Measurements from ENCODE around the gene COMMD6. TPM values are rescaled to one million over a fixed set of nuclear protein-coding genes. Genes with fewer than 3 reads are reported as not detected.

Gene COMMD6
- total RNA-seq, 1 experiment from 2014 or later: 131 TPM

DNA sequence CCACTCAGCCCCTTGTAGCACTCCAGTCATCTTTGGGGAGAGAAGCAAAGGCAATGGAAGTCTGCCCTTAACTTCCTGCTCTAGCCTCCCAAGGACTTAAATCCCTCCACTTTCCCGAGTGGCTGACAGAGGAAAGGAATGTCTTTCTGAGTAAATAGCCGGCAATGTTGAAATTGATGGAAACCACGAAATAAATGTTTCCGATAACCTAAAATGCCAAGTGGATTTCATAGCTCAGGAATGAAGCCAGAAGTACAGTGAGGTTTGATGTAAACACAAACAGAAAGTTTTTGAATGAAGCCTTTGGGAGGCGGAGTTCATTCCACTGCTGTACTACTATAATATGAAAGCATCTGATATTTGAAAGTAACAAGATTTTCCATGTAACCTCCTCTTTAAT lies 41.7 kb downstream of the COMMD6 start:
- H3K4me3 Mint-ChIP-seq: no peak overlapping the region
- H3K4me2 ChIP-seq (ENCODE audit: insufficient read depth, insufficient read length, low read length): no peak overlapping the region
- no peak overlapping the region for H2BK12ac ChIP-seq (ENCODE audit: insufficient read length, low read depth, low read length)
- no peak overlapping the region for H3K23ac ChIP-seq (ENCODE audit: insufficient read length, low read depth, low read length)
- H4K5ac ChIP-seq (ENCODE audit: insufficient read length, low read depth, low read length): no peak overlapping the region
- no peak overlapping the region for H2AFZ ChIP-seq (ENCODE audit: low read length)
- no peak overlapping the region for H2BK5ac ChIP-seq (ENCODE audit: insufficient read length, low read length)
- no CpG with 5 or more reads among the region's 5 CpGs for WGBS (ENCODE audit: extremely low coverage, insufficient read length, low lambda C conversion rate)
- no peaks in the 10 kb centered on the region for H3K23me2 ChIP-seq (ENCODE audit: insufficient read length, low read depth, low read length, poor library complexity, severe bottlenecking)
- no peak overlapping the region for H3K56ac ChIP-seq (ENCODE audit: insufficient read length, low read depth, low read length)
- H2AK5ac ChIP-seq (ENCODE audit: insufficient read length, low read length): no peak overlapping the region
- no peak overlapping the region for H4K8ac ChIP-seq (replicated peaks; ENCODE audit: insufficient read length, low read depth, low read length)
- H4K91ac ChIP-seq (ENCODE audit: insufficient read length, low read depth, low read length): no peak overlapping the region
- H3K79me1 ChIP-seq (ENCODE audit: insufficient read depth, low read depth, low read length, poor library complexity, severe bottlenecking): no peaks in the 10 kb centered on the region
- H3K18ac ChIP-seq (ENCODE audit: insufficient read length, low read depth, low read length): no peak overlapping the region
- H2BK120ac ChIP-seq (ENCODE audit: low read depth, low read length, poor library complexity, severe bottlenecking): no peak overlapping the region
- no peaks in the 10 kb centered on the region for H3K79me2 ChIP-seq (ENCODE audit: insufficient read depth, low read length)
- H3K4ac ChIP-seq (ENCODE audit: low read depth, low read length): no peak overlapping the region
- H3K27me3 ChIP-seq (ENCODE audit: insufficient read depth, low read length): no peaks in the 10 kb centered on the region
- no peak overlapping the region for H3K9ac ChIP-seq (ENCODE audit: extremely low read depth, insufficient read length, low read length)
- no peak overlapping the region for H3K14ac ChIP-seq (ENCODE audit: insufficient read depth, low read length)
- no peak overlapping the region for H3T11ph ChIP-seq (ENCODE audit: low read length)
- no peaks in the 10 kb centered on the region for H4K20me1 ChIP-seq (ENCODE audit: control insufficient read depth, insufficient read depth, insufficient read length)
- H3K27ac Mint-ChIP-seq: no peak overlapping the region
- H2BK20ac ChIP-seq (ENCODE audit: low read depth, low read length, poor library complexity, severe bottlenecking): no peak overlapping the region
- H3K9me3 ChIP-seq (ENCODE audit: control insufficient read depth, low read depth, low read length): no peaks in the 10 kb centered on the region
- no peaks in the 10 kb centered on the region for H3K9me3 Mint-ChIP-seq
- DNase-seq: no peak
- TF ChIP-seq, protein P1, sequence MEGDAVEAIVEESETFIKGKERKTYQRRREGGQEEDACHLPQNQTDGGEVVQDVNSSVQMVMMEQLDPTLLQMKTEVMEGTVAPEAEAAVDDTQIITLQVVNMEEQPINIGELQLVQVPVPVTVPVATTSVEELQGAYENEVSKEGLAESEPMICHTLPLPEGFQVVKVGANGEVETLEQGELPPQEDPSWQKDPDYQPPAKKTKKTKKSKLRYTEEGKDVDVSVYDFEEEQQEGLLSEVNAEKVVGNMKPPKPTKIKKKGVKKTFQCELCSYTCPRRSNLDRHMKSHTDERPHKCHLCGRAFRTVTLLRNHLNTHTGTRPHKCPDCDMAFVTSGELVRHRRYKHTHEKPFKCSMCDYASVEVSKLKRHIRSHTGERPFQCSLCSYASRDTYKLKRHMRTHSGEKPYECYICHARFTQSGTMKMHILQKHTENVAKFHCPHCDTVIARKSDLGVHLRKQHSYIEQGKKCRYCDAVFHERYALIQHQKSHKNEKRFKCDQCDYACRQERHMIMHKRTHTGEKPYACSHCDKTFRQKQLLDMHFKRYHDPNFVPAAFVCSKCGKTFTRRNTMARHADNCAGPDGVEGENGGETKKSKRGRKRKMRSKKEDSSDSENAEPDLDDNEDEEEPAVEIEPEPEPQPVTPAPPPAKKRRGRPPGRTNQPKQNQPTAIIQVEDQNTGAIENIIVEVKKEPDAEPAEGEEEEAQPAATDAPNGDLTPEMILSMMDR (conservative IDR thresholded peaks at IDR 0.05): no peak
- no peaks in the 10 kb centered on the region for H3K36me3 Mint-ChIP-seq (ENCODE audit: insufficient read depth in 1 of 3, low read depth in 3 of 3)
- no peak overlapping the region for H3K27ac ChIP-seq (ENCODE audit: insufficient read length, low read depth, low read length)
- no peak overlapping the region for H2BK15ac ChIP-seq (ENCODE audit: low read depth, low read length)
- no peaks in the 10 kb centered on the region; the same call in 1 of the 2 replicates for H3K27me3 Mint-ChIP-seq (ENCODE audit: low read depth)
- H3K4me1 Mint-ChIP-seq: no peaks in the 10 kb centered on the region
- no peaks in the 10 kb centered on the region for H3K4me1 ChIP-seq (ENCODE audit: insufficient read depth, low read length)

Data from H9 (cell line).